Astrocyte (in vitro differentiated cells and primary cell): ENCODE data around the gene H2BK1.

ENCODE experiments used
- CTCF ChIP-seq: IDR thresholded peaks from 2 replicates; pipeline ENCODE4 v1.5.1; 2011; ENCODE audit warnings: low read depth, mild to moderate bottlenecking, inconsistent platforms, low read length, moderate library complexity; ENCODE audit not compliant: insufficient read depth
- EZH2 ChIP-seq: IDR thresholded peaks from 2 replicates; pipeline ENCODE4 v1.6.1; 2012; ENCODE audit warnings: mild to moderate bottlenecking, low read length, inconsistent platforms; ENCODE audit not compliant: insufficient read depth

DNA sequence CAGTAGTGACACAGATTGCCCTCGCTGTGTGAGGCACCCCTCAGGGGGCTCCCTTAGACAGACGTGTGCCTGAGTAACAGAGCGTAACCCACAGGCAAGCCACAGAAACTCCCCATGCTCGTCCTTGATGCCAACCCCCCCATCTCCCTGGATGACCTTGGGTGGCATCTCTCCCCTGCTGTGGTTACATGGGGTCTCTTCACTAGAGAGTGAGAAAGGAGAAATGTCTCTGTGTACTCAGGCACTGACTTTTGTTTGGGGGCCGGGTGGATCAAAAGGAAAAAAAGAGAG lies 22.1 kb downstream of the H2BK1 start:
- TF ChIP-seq CTCF (no peak), EZH2 (no peak)
